ENCODE results near the gene DGKI.

Gene DGKI

GRCh38 chr7:137852108-137852507 is 5.3 kb upstream of the DGKI start:
- no peak overlapping the region for H3K9ac ChIP-seq (ENCODE audit: low read length)

GRCh38 chr7:137850972-137851945 is 4.5 kb upstream of the DGKI start:
- Histone ChIP-seq H2AFZ (ENCODE audit: low read depth, low read length, severe bottlenecking) (no peak overlapping the region), H3F3A (ENCODE audit: insufficient read depth) (no peaks in the 10 kb centered on the region), H3K4me2 (ENCODE audit: low read depth, low read length, poor library complexity, severe bottlenecking) (no peak overlapping the region), H3K27me3 (ENCODE audit: low read length) (no peaks in the 10 kb centered on the region), H3K79me2 (ENCODE audit: insufficient read depth, low read length) (no peaks in the 10 kb centered on the region), H3K9me3 (ENCODE audit: insufficient read depth, low read length) (no peaks in the 10 kb centered on the region), H3K9me2 (replicated peaks; ENCODE audit: insufficient read depth, low read length) (no peaks in the 10 kb centered on the region), H3K27ac (ENCODE audit: low read depth, low read length) (no peak overlapping the region), H3K9ac (ENCODE audit: low read length) (no peak overlapping the region), H3K36me3 (ENCODE audit: low read length) (no peaks in the 10 kb centered on the region), H3K4me3 (ENCODE audit: insufficient read depth, low read length, poor library complexity, severe bottlenecking) (no peak overlapping the region), H4K20me1 (ENCODE audit: low read depth, low read length) (no peaks in the 10 kb centered on the region)
- no peak for TF ChIP-seq EZH2phosphoT487 (conservative IDR thresholded peaks at IDR 0.05; ENCODE audit: low read length)
- no peak for TF ChIP-seq CTCF (IDR thresholded peaks at IDR 0.05; ENCODE audit: insufficient read depth, low read length, poor library complexity, severe bottlenecking)

More at GRCh38 chr7:137852108-137852507, 5.3 kb upstream of the DGKI start:
- Histone ChIP-seq H3K4me3 (ENCODE audit: insufficient read depth, low read length, poor library complexity, severe bottlenecking) (no peak overlapping the region), H3K9me3 (ENCODE audit: insufficient read depth, low read length) (no peaks in the 10 kb centered on the region), H3K27me3 (ENCODE audit: low read length) (no peaks in the 10 kb centered on the region), H2AFZ (ENCODE audit: low read depth, low read length, severe bottlenecking) (no peak overlapping the region), H3K9me2 (replicated peaks; ENCODE audit: insufficient read depth, low read length) (no peaks in the 10 kb centered on the region), H3F3A (ENCODE audit: insufficient read depth) (no peaks in the 10 kb centered on the region), H3K4me2 (ENCODE audit: low read depth, low read length, poor library complexity, severe bottlenecking) (no peak overlapping the region), H3K79me2 (ENCODE audit: insufficient read depth, low read length) (no peaks in the 10 kb centered on the region), H3K36me3 (ENCODE audit: low read length) (no peaks in the 10 kb centered on the region), H4K20me1 (ENCODE audit: low read depth, low read length) (no peaks in the 10 kb centered on the region), H3K27ac (ENCODE audit: low read depth, low read length) (no peak overlapping the region)
- TF ChIP-seq EZH2phosphoT487 (conservative IDR thresholded peaks at IDR 0.05; ENCODE audit: low read length) (no peak), CTCF (IDR thresholded peaks at IDR 0.05; ENCODE audit: insufficient read depth, low read length, poor library complexity, severe bottlenecking) (no peak)

- Histone ChIP-seq H3K9me2 (replicated peaks; ENCODE audit: insufficient read depth, low read length) (no peaks in the 10 kb centered on the region), H3K27me3 (ENCODE audit: low read length) (no peaks in the 10 kb centered on the region), H4K20me1 (ENCODE audit: low read depth, low read length) (no peaks in the 10 kb centered on the region), H2AFZ (ENCODE audit: low read depth, low read length, severe bottlenecking) (no peak overlapping the region), H3K4me3 (ENCODE audit: insufficient read depth, low read length, poor library complexity, severe bottlenecking) (no peak overlapping the region), H3K27ac (ENCODE audit: low read depth, low read length) (no peak overlapping the region), H3K79me2 (ENCODE audit: insufficient read depth, low read length) (no peaks in the 10 kb centered on the region), H3F3A (ENCODE audit: insufficient read depth) (no peaks in the 10 kb centered on the region), H3K9ac (ENCODE audit: low read length) (no peak overlapping the region), H3K36me3 (ENCODE audit: low read length) (no peaks in the 10 kb centered on the region), H3K4me2 (ENCODE audit: low read depth, low read length, poor library complexity, severe bottlenecking) (no peak overlapping the region), H3K9me3 (ENCODE audit: insufficient read depth, low read length) (no peaks in the 10 kb centered on the region)
- TF ChIP-seq EZH2phosphoT487 (conservative IDR thresholded peaks at IDR 0.05; ENCODE audit: low read length), result no peak
- no peak for TF ChIP-seq CTCF (IDR thresholded peaks at IDR 0.05; ENCODE audit: insufficient read depth, low read length, poor library complexity, severe bottlenecking)
These were observed 3.8 kb upstream of the DGKI start for GRCh38 chr7:137850571-137850970.
